NCI-H1092 treated with DMSO at 0.1 percent for 48 hours (cell line): ENCODE results near the gene FBXO10.
"Not testable (repeated sequence)": the region's sequence is repeated elsewhere in the genome, so short reads cannot be mapped to it uniquely, and the experiment has no call there.

Source experiments
- DNase-seq: peaks from one replicate; lab custom pipeline; 2025; lab: John Stamatoyannopoulos, UW

Gene FBXO10, protein sequence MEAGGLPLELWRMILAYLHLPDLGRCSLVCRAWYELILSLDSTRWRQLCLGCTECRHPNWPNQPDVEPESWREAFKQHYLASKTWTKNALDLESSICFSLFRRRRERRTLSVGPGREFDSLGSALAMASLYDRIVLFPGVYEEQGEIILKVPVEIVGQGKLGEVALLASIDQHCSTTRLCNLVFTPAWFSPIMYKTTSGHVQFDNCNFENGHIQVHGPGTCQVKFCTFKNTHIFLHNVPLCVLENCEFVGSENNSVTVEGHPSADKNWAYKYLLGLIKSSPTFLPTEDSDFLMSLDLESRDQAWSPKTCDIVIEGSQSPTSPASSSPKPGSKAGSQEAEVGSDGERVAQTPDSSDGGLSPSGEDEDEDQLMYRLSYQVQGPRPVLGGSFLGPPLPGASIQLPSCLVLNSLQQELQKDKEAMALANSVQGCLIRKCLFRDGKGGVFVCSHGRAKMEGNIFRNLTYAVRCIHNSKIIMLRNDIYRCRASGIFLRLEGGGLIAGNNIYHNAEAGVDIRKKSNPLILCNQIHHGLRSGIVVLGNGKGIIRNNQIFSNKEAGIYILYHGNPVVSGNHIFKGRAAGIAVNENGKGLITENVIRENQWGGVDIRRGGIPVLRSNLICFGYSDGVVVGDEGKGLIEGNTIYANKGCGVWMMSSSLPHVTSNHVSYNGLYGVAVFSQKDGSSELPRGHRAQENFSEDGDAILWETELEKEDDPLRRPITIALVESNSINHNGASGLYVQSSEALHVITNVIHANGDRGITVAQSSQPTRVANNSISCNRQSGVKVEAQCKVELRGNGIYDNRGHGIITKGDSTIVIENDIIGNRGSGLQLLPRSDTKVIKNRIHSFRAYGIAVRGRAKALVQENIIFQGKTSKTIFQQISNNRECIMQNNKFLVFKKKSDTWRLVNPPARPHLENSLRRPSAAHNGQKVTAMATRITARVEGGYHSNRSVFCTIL

GRCh38 chr9:37575921-37576721 is at the start of gene FBXO10:
Gene FBXO10, minus strand, starts transcription at chr9:37576380. Its CDS starts 34,612 bp downstream, at chr9:37541768.
- peak; percentile 86 for DNase-seq

DNA sequence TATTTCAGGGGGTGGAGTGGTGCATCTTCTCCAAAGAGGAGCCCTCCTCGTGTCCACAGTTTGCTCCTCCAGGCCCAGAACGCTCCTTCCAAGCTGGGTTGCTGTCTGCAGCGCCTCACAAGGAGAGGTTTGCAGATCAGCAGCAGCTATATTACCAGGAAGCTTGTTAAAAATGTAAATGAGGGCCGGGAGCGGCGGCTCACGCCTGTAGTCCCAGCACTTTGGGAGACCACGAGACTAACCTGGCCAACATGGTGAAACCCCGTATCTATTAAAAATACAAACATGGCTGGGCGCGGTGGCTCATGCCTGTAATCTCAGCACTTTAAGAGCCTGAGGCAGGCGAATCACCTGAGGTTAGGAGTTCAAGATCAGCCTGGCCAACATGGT is 49.6 kb upstream of the FBXO10 start:
- DNase-seq, result no peak

DNA sequence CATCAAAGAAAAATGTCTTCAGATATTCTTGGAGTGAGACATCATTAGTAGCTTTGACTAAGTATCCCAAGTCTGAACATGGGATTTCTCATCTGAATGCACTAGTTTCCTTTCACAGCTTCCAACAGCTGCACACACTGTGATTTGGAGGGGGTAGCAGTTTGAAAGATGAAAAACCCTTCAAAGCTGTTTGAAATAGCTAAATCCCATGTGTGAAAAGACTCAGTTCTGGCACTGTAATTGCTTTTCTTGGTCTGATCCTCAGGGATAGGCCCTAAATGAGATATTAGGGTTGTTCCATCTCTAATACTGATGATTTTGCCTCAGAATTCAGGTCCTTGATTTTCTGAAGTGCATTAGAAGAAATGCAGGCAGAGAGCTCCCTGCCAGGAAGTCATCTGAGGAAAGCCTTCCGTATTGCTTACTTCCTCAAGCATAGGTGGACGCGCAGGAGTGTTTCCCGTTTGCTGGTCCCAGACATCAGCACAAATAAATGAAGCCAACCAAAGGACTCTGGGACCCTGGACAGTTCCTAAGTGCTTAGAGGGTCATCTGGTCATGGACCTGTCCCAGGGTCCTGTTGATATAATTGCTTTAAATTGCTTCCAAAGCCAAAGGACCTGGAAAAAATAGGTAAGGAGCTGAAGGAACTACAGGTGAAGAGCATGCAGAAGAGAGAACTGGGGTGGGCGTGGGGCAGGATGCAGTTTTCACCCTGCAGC is 49.0 kb upstream of the FBXO10 start:
- DNase-seq, result no peak

DNA sequence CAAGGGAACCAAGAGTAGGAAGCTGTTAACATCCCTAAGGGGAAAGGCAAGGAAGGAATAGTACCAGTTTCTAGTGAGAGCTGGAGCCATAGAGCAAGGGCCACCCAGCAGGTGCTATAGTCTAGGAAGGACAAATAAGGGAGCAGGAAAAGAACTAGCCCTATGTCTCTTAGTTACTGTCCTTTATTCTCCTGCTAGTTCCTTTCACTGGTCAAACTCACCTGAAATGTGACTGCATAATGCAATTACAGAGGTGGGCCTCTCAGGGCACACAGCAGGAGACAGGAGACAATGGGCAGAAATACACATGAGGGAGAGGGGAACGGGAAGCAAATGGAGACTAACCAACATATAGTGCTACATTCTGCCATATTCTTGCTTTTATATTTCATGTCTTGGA is 47.9 kb upstream of the FBXO10 start:
- DNase-seq, result no peak

DNA sequence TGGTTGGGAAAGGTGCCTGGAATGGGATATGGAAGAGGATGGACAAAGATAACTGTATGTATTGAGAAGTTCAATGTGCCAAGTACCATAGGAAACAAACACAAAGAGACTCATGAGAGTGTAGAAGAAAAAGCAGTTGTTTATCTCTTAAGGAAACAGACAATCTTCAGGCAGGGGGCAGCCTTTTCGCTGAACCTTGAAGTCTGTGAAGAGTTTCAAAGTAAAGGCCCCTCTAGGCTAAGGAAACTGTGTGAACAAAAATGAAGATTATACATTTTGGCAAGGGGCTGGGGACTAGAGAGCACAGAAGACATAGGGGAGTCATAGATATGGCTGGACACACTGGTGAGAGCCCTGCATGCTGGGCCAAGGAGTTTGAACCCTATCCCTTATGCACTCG is 47.1 kb upstream of the FBXO10 start:
- no peak for DNase-seq

DNA sequence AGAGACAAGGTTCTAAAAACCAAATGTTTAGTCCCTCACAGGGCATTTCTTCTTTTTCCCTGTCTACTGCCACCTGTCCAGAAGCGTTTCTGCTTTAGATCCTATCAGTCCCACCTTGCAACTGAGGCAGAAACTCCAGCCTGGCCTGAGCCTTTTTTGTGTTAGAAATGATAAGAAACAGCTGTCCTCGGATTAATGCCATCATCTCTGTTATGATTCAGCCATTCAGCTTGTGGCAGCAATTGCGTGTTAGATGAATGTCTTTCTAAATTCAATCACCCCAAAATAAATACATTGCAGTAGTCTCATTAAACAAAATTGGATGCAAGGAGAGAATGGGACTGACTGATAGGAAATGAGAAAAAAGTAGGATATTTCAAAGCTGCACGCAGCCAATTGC is 46.3 kb upstream of the FBXO10 start:
- no peak for DNase-seq

DNA sequence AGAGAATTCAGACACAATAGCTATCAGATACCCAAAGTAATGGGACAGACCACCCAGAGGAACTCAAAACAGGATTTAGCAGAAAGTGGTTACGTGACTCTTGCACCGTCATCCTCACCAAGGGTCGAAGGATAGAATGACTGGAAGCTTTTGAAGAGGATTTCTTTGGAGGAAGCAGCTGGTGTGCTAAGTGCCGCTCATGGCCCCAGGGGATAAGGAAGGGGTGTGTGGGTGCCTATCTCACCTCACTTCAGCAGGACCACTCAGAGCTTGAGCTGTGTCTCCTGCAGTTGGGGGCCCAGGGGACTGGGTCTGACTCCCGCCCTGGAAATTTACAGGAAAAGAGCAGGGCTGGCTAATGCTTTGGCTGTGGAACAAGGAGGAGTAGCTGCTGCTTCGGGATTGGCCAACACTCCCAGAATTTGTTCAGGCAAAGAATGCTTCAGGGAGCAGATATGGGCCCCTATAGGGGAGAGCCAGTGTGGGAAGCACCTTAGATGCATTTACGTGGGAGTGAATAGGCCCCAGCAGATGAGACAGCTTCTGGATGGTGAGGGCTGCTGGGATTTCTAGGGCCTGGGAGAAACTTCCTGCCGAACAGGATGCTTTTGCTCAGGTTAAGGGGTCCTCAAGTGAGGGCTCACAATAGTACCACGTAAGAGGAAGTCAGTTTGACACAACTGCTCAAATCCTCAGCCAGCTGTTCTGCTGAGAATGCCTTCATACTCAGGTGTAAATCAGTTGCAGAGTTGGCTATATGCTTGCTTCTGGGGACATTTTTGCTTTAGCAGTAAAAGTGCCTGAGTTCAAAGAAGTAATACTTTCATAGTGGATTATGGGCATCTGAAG is 45.3 kb upstream of the FBXO10 start:
- DNase-seq, result no peak

- peak; percentile 10 for DNase-seq
Measured at GRCh38 chr9:37620396-37620795, 44.2 kb upstream of the FBXO10 start.

DNA sequence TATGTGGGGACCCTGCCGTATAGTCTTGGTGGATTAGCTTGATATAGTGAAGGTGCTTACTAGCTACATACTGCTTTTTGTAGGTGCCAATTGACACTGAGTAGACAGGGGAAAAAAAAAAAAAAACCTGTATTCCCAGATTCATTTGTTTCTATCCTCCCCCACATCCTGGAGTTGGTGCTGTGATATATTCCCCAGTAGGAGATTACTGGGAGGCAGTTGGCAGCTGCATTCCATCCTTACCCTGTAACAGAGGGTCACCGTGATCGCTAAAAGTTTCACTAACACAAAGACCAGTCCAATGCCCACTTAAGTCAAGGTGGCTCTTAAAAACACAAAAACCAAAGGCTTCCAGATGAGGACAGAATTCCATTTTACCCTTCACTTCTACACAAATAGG is 43.6 kb upstream of the FBXO10 start:
- DNase-seq, result no peak

- DNase-seq, result no peak
Measured at GRCh38 chr9:37618817-37619216, 42.6 kb upstream of the FBXO10 start.

- DNase-seq, result no peak
Measured at GRCh38 chr9:37617832-37618231, 41.7 kb upstream of the FBXO10 start.

DNA sequence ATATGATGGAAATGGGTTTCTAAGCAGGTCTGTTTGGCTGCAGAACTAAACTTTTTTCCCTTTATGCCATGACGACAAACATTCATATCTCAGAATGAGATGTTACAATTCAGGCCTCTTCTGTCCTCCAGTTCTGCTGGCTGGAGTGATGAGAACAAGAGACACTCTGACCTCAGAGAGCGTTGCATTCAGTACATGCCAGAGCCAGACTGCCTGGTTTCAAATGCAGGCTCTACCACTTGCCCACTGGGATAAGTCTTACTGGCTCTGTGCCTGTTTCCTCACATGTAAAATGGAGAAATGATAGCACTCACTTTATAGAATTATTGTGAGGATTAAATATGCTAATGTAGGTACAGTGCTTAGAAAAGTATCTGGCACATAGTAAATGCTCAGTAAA is 41.0 kb upstream of the FBXO10 start:
- DNase-seq, result no peak

- no peak for DNase-seq
Measured at GRCh38 chr9:37611961-37612360, 35.8 kb upstream of the FBXO10 start.

DNA sequence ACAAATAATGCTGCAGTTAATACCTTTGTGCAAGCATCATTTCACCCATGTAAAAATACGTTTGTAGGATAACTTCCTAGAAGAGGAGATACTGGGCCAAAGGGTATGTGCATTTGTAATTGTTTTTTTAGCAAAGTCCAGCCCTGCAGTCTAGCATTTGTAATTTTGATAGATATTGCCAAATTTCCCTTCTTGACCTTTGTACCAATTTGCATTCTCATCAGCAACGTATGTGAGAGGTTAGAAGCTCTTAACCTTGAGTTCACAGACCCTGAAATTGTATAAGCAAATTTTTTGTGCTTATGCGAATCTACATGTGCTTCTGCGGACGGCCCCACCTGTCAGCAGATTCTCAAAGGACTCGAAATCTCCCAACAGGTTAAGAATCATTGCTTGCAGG is 34.8 kb upstream of the FBXO10 start:
- no peak for DNase-seq

DNA sequence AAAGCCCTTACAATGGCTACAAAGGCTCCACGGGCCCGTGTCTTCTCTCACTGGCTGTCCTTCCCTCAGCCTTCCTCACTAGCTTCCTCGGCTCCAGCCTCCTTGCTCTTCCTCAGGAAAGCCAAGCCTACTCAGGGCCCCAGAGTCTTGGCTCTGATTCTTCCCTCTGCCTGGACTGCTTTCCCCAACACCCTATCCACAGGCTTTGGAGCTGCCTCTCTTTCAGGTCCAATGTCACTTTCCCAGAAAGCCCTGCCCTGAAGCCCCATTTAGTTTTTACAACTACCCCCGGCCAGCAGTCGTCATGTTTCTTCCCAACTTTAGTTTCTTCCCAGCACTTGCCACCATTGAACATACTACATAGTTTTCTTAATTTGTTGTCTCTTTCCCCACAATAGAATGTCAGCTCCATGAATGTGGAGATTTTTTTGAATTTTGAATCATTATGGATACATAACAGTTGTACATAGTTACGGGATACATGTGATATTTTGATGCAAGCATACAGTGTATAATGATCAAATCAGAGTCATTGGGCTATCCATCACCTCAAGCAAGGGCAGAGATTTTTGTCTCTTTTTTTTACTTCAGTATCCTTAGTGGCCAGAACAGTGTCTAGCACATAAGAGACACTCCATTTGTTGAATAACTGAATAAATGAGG is 33.7 kb upstream of the FBXO10 start:
- DNase-seq, result no peak

DNA sequence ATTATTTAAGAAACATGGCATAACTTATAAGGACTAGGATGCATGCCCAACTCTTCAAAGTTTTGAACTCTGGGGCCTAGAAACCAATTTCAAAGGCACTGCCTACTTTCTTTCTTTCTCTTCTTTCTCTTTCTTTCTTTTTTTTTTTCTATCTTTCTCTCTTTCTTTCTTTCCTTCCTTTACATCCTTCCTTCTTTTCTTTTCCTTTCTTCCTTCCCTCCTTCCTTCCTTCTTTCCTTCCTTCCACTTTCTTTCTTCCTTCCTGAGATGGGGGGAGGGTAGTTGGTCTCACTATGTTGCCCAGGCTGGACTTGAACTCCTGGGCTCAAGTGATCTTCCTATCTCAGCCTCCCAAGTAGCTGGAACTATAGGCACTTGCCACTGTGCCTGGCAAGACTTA is 32.1 kb upstream of the FBXO10 start:
- no peak for DNase-seq

GRCh38 chr9:37604296-37604695 is 28.1 kb upstream of the FBXO10 start:
- no peak for DNase-seq

DNA sequence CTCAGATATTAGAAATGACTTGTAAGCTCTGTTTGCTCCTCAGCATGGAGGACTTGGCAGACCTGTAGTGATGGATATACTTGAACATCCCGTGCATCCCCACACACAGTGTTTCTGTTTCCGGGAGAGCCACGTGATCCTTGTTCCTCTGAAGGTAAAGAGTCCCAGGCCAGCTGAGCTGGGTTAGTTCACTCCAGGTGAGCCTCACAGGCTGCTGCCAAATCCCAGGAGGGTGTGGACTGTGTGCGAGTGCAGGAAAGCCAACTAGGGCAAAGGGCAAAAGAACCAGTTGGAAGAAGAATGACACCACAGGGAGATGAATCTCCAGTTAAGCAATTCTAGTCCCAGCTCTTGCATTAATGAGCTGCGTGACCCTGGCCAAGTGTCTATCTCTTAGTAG is 26.6 kb upstream of the FBXO10 start:
- no peak for DNase-seq

DNA sequence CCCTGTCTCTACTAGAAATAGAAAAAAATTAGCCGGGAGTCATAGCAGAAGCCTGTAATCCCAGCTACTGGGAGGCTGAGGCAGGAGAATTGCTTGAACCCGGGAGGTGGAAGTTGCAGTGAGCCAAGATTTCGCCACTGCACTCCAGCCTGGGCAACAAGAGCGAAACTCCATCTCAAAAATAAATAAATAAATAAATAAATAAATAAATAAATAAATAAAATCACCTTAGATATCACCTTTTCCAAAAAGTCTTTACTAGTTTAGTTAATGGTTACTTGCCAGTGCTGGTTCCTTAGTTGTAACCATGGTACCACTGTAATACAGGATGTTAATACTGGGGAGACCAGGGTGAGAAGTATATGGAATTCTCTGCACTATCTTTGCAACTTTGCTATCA is 25.9 kb upstream of the FBXO10 start:
- not testable (repeated sequence) for DNase-seq

DNA sequence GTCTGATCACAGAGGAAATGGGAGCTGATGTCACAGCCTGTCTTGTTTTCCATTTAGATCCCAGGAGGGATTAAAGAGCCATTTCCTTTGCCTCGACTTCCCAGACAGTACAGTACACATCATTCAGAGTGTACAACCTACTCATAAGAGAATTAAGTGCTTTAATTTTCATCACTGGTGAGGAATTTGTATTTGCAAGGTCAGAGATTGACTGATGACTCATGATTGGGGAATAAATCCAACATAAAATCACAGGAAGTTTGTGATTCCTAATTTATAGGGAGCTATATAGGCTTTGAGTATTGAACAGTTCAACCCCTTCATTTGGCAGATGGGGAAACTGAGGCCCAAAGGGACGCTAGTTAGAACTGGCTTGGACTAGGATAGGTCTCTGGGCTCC is 20.3 kb upstream of the FBXO10 start:
- no peak for DNase-seq
